A549 (cell line): ENCODE results near the gene ATP10B. TPM values are rescaled to one million over a fixed set of nuclear protein-coding genes. Genes with fewer than 3 reads are reported as not detected.

Experiments
- ATAC-seq, 2 experiments: fragments of 200-7000 bp in 1 of 2; fragments of >200 bp in 1 of 2; cut with Nextera tagmentation in 1 of 2; cut with Tn5 transposase in 1 of 2; 3 replicates each; pipeline versions ENCODE4 v1.8.0 to v1.9.1; 2018 to 2020; ENCODE audit warnings: mild to moderate bottlenecking in 1 of 2, moderate library complexity in 1 of 2
- CTCF ChIA-PET: fragments of 300-600 bp; sonication (Branson Sonifier 250); formaldehyde crosslinking; extraction: SDS; loops from one replicate; lab custom pipeline; 2021; ENCODE audit warnings: antibody characterized with exemption, inconsistent platforms; lab: Yijun Ruan, JAX
- POLR2A ChIA-PET: fragments of 350-600 bp; formaldehyde crosslinking; extraction: SDS; loops from one replicate; lab custom pipeline; 2021; ENCODE audit warnings: antibody characterized with exemption, inconsistent platforms; lab: Yijun Ruan, JAX
- DNase-seq, 2 experiments: peaks; one replicate each; pipeline versions ENCODE4 v3.0.0 to v3.0.0-alpha.2; 2011 to 2016; ENCODE audit warnings: low read depth in 1 of 2, low spot score in 1 of 2
- FAIRE-seq: peaks from 2 replicates; lab custom pipeline; 2011; peaks lifted over from hg19 to GRCh38; lab: Jason Lieb, UNC
- H3K27ac ChIP-seq, 2 experiments: fragments of >200 bp; sonication (Bioruptor Twin); formaldehyde crosslinking; 3 replicates each; pipeline ENCODE4 v1.5.1; 2016 to 2017
- H3K4me1 ChIP-seq: fragments of >200 bp; sonication (Bioruptor Twin); formaldehyde crosslinking; 3 replicates; pipeline ENCODE4 v1.6.1; 2016
- H3K4me2 ChIP-seq: fragments of >200 bp; sonication (Bioruptor Twin); formaldehyde crosslinking; 3 replicates; pipeline ENCODE4 v1.6.1; 2016
- H3K4me3 ChIP-seq: fragments of >200 bp; sonication (Bioruptor Twin); formaldehyde crosslinking; 3 replicates; pipeline ENCODE4 v1.5.1; 2016
- H3K9me3 ChIP-seq: fragments of >200 bp; sonication (Bioruptor Twin); formaldehyde crosslinking; 3 replicates; pipeline ENCODE4 v1.6.1; 2016
- BHLHE40 ChIP-seq: IDR thresholded peaks from 2 replicates; pipeline ENCODE4 v1.6.1; 2012; ENCODE audit warnings: low read depth, low read length, inconsistent platforms
- FOXS1 ChIP-seq: fragments of 250-450 bp; sonication (Bioruptor Pico); IDR thresholded peaks from 2 replicates; pipeline ENCODE4 v1.5.0; 2020; ENCODE audit warnings: mild to moderate bottlenecking, moderate library complexity
- HOXA7 ChIP-seq: fragments of 250-450 bp; sonication (Bioruptor Pico); IDR thresholded peaks from 2 replicates; pipeline ENCODE4 v1.5.0; 2020; ENCODE audit warnings: mild to moderate bottlenecking, moderate library complexity
- HOXB13 ChIP-seq: fragments of 250-450 bp; sonication (Bioruptor Pico); IDR thresholded peaks from 2 replicates; pipeline ENCODE4 v1.5.0; 2020; ENCODE audit warnings: low read depth, mild to moderate bottlenecking, moderate library complexity
- MAFK ChIP-seq: fragments of 450-650 bp; IDR thresholded peaks from 2 replicates; pipeline ENCODE4 v1.6.1; 2014; ENCODE audit not compliant: partially characterized antibody
- NFE2L2 ChIP-seq: fragments of 150-350 bp; conservative IDR thresholded peaks from 2 replicates; pipeline ENCODE4 v1.6.1; 2014; ENCODE audit warnings: low read length
- NR3C1 ChIP-seq: fragments of >200 bp; sonication (Bioruptor Twin); formaldehyde crosslinking; IDR thresholded peaks from 3 replicates; pipeline ENCODE4 v1.6.1; 2017
- POLR2AphosphoS2 ChIP-seq: conservative IDR thresholded peaks from 2 replicates; pipeline ENCODE4 v1.6.1; 2012; ENCODE audit warnings: low read length, improper control_type of control experiment, inconsistent platforms
- RFX5 ChIP-seq: fragments of 450-650 bp; IDR thresholded peaks from 2 replicates; pipeline ENCODE4 v1.7.1; 2014; ENCODE audit warnings: antibody characterized with exemption, mild to moderate bottlenecking, moderate library complexity
- RNF2 ChIP-seq: fragments of 200-600 bp; sonication (generic); IDR thresholded peaks from 2 replicates; pipeline ENCODE4 v1.6.1; 2016; ENCODE audit warnings: low read depth, mild to moderate bottlenecking, antibody characterized with exemption, moderate library complexity, borderline replicate concordance
- SMC3 ChIP-seq: fragments of >200 bp; sonication (Bioruptor Twin); formaldehyde crosslinking; IDR thresholded peaks from 3 replicates; pipeline ENCODE4 v1.6.1; 2018; ENCODE audit warnings: inconsistent platforms
- TFCP2L1 ChIP-seq: fragments of 250-450 bp; sonication (Bioruptor Pico); IDR thresholded peaks from 2 replicates; pipeline ENCODE4 v1.5.0; 2021; ENCODE audit warnings: mild to moderate bottlenecking
- ZNF302 ChIP-seq: fragments of 250-450 bp; sonication (Bioruptor Pico); IDR thresholded peaks from 2 replicates; pipeline ENCODE4 v1.9.0; 2021; ENCODE audit warnings: inconsistent platforms, mild to moderate bottlenecking, moderate library complexity
- WGBS: methylation state at CpG from one replicate; pipeline ENCODE4 v1.1.6; 2017; ENCODE audit errors: missing lambda C conversion rate; 5-methylcytosine and 5-hydroxymethylcytosine counted together
- polyA plus RNA-seq, 4 experiments: library from polyadenylated mRNA; depleted of rRNA in 3 of 4; stranded (reverse); fragments of >200 nt; fragmentation: RNase III in 1 of 4; extraction: RNeasy Plus Mini Kit Qiagen cat#74134 plus additional on column Dnase treatment in 1 of 4; gene quantifications; 2 replicates in 3 of 4; 3 replicates in 1 of 4; pipeline ENCODE4 v1.2.3, GENCODE V29; 2011 to 2017
- TF ChIP-seq, protein P1 (sequence below): fragments of 200-600 bp; sonication (generic); IDR thresholded peaks from 2 replicates; pipeline ENCODE4 v1.6.1; 2016; ENCODE audit warnings: antibody characterized with exemption, mild to moderate bottlenecking, moderate library complexity
- TF ChIP-seq, protein P2 (sequence below): fragments of 150-350 bp; IDR thresholded peaks from 2 replicates; pipeline ENCODE4 v1.6.1; 2014; ENCODE audit warnings: low read depth, mild to moderate bottlenecking, low read length
- TF ChIP-seq, protein P3 (sequence below): fragments of 450-650 bp; IDR thresholded peaks from 2 replicates; pipeline ENCODE4 v1.6.1; 2014; ENCODE audit warnings: antibody characterized with exemption
- TF ChIP-seq, protein P4 (sequence below): IDR thresholded peaks from 2 replicates; pipeline ENCODE4 v1.6.1; 2012; ENCODE audit warnings: low read depth, borderline replicate concordance
- TF ChIP-seq, protein P5 (sequence below): fragments of 250-450 bp; sonication (Bioruptor Pico); IDR thresholded peaks from 2 replicates; pipeline ENCODE4 v1.5.0; 2020; ENCODE audit warnings: low read depth, mild to moderate bottlenecking, moderate library complexity

Gene ATP10B
- polyA plus RNA-seq, 2 of the 4 experiments (the other 2 are of a cell fraction), result not detected

DNA sequence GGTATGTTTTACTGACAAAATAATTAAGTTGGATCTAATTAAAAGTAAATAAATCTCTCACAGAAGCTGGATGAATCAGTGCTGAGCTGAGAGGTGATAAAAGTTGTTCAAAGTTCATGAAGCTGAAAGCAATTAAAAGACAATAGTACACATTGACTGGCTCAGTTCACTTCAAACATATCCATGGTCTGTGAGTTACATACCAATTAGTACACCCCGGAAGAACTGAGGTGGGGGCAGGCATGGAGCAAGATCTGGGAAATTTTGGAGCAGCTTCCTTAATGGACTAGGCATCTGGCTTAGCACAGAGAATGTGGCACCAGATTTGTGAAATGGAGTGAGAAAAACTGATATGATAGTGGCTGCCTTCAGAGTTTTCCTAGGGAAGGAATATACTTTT lies 152.7 kb downstream of the ATP10B start:
- H3K9me3 ChIP-seq, result no peaks in the 10 kb centered on the region
- no peak overlapping the region for H3K27ac ChIP-seq
- TF ChIP-seq MAFK, result no peak
- TF ChIP-seq, protein P1, sequence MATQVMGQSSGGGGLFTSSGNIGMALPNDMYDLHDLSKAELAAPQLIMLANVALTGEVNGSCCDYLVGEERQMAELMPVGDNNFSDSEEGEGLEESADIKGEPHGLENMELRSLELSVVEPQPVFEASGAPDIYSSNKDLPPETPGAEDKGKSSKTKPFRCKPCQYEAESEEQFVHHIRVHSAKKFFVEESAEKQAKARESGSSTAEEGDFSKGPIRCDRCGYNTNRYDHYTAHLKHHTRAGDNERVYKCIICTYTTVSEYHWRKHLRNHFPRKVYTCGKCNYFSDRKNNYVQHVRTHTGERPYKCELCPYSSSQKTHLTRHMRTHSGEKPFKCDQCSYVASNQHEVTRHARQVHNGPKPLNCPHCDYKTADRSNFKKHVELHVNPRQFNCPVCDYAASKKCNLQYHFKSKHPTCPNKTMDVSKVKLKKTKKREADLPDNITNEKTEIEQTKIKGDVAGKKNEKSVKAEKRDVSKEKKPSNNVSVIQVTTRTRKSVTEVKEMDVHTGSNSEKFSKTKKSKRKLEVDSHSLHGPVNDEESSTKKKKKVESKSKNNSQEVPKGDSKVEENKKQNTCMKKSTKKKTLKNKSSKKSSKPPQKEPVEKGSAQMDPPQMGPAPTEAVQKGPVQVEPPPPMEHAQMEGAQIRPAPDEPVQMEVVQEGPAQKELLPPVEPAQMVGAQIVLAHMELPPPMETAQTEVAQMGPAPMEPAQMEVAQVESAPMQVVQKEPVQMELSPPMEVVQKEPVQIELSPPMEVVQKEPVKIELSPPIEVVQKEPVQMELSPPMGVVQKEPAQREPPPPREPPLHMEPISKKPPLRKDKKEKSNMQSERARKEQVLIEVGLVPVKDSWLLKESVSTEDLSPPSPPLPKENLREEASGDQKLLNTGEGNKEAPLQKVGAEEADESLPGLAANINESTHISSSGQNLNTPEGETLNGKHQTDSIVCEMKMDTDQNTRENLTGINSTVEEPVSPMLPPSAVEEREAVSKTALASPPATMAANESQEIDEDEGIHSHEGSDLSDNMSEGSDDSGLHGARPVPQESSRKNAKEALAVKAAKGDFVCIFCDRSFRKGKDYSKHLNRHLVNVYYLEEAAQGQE, result no peak
- TF ChIP-seq RFX5, result no peak
- TF ChIP-seq SMC3, result no peak
- TF ChIP-seq NR3C1, result no peak
- TF ChIP-seq, all 56 proteins: peak for 0
- ATAC-seq (no peak), DNase-seq (no peak), FAIRE-seq (no peak)
- Histone ChIP-seq H3K4me1 (no peaks in the 10 kb centered on the region), H3K4me2 (no peak overlapping the region), H3K4me3 (no peak overlapping the region)
- POLR2A ChIA-PET, result no interaction called here
- WGBS, result 0% methylated on average over 1 of the region's 1 CpG
- CTCF ChIA-PET, result no interaction called here

DNA sequence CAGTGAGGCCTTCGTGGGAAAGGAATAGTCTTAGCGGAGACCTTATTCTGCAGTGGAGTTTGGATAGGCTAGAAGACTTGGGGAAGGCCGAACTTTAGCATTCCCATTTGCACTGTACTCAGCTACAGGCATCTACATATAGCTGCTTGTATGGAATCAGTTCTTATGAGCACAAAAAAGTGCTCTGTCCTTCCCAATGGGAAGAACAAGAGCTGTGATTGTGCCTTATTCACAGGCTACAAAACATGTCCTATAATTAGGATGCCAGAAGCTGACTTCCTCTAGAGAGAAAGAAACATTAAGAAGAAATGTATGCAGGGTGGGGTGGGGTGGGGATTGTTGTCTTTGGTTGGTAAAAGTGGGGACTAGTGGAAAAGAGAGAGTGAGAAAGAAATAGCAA lies 154.7 kb downstream of the ATP10B start:
- no peak for DNase-seq
- TF ChIP-seq FOXS1, result no peak
- TF ChIP-seq, protein P2, sequence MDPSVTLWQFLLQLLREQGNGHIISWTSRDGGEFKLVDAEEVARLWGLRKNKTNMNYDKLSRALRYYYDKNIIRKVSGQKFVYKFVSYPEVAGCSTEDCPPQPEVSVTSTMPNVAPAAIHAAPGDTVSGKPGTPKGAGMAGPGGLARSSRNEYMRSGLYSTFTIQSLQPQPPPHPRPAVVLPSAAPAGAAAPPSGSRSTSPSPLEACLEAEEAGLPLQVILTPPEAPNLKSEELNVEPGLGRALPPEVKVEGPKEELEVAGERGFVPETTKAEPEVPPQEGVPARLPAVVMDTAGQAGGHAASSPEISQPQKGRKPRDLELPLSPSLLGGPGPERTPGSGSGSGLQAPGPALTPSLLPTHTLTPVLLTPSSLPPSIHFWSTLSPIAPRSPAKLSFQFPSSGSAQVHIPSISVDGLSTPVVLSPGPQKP, result no peak
- no peak for TF ChIP-seq BHLHE40
- TF ChIP-seq NFE2L2, result no peak
- no peak for TF ChIP-seq HOXA7 (CRISPR knock-in tag)
- TF ChIP-seq, protein P3, sequence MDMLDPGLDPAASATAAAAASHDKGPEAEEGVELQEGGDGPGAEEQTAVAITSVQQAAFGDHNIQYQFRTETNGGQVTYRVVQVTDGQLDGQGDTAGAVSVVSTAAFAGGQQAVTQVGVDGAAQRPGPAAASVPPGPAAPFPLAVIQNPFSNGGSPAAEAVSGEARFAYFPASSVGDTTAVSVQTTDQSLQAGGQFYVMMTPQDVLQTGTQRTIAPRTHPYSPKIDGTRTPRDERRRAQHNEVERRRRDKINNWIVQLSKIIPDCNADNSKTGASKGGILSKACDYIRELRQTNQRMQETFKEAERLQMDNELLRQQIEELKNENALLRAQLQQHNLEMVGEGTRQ, result no peak
- TF ChIP-seq, protein P4, sequence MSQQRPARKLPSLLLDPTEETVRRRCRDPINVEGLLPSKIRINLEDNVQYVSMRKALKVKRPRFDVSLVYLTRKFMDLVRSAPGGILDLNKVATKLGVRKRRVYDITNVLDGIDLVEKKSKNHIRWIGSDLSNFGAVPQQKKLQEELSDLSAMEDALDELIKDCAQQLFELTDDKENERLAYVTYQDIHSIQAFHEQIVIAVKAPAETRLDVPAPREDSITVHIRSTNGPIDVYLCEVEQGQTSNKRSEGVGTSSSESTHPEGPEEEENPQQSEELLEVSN, result no peak
- TF ChIP-seq, protein P5, sequence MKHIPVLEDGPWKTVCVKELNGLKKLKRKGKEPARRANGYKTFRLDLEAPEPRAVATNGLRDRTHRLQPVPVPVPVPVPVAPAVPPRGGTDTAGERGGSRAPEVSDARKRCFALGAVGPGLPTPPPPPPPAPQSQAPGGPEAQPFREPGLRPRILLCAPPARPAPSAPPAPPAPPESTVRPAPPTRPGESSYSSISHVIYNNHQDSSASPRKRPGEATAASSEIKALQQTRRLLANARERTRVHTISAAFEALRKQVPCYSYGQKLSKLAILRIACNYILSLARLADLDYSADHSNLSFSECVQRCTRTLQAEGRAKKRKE (CRISPR knock-in tag), result no peak
- TF ChIP-seq ZNF302 (CRISPR knock-in tag), result no peak
- no peak for TF ChIP-seq POLR2AphosphoS2
- FAIRE-seq, result no peak

DNA sequence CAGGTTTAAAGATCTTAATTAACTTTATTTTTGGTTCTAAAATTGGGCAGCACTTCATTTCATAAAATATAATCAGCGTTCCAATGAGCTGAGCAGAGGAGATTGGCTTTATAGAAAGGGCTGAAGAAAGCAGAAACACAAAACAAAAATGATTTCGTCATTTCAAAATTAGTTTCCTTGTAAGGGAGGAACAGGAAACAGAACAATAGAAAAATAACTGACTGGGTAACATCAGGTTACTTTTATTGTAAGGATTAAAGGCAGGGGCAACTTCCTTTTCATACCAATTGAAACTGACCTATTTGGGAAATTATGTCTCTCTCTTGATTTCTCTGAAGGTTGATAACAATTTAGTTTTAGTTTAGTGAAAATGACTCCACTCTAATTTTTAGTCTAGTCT lies 157.1 kb downstream of the ATP10B start:
- no peak overlapping the region for H3K4me2 ChIP-seq
- H3K9me3 ChIP-seq, result no peaks in the 10 kb centered on the region
- FAIRE-seq, result no peak
- H3K4me1 ChIP-seq, result no peaks in the 10 kb centered on the region
- CTCF ChIA-PET, result no interaction called here
- TF ChIP-seq HOXB13 (CRISPR knock-in tag), result no peak
- no peak for TF ChIP-seq RNF2
- TF ChIP-seq TFCP2L1 (CRISPR knock-in tag), result no peak
- TF ChIP-seq BHLHE40, result no peak
- TF ChIP-seq, all 56 proteins: peak for 0
- DNase-seq (no peak), ATAC-seq (no peak)
- WGBS, result 10% methylated on average over 2 of the region's 2 CpGs
- Histone ChIP-seq H3K27ac (no peak overlapping the region), H3K4me3 (no peak overlapping the region)
- POLR2A ChIA-PET, result no interaction called here

More for the DNA sequence above, 154.7 kb downstream of the ATP10B start:
- no peak for ATAC-seq
- WGBS, result 37% methylated on average over 3 of the region's 3 CpGs
- POLR2A ChIA-PET, result no interaction called here
- Histone ChIP-seq H3K27ac (no peak overlapping the region), H3K9me3 (no peaks in the 10 kb centered on the region), H3K4me2 (no peak overlapping the region), H3K4me3 (no peak overlapping the region), H3K4me1 (no peaks in the 10 kb centered on the region)
- CTCF ChIA-PET, result interaction anchor here (0.5 kb wide), 1 partner anchor 144 kb away, joined by 3 read pairs; no protein-coding TSS in a partner anchor
